Panc1 (cell line): Measurements from ENCODE around the gene COL1A1. TPM values are rescaled to one million over a fixed set of nuclear protein-coding genes. Genes with fewer than 3 reads are reported as not detected.

Source experiments
- ATAC-seq: fragments of 200-7000 bp; cut with Tn5 transposase; 2 replicates; pipeline ENCODE4 v1.9.1; 2020; ENCODE audit warnings: mild to moderate bottlenecking, moderate library complexity
- BruUV-seq: library from RNA; stranded (reverse); fragments of 400-500 nt; replicated peaks from 2 replicates; lab custom pipeline; 2021; lab: Mats Ljungman, UMichigan
- CTCF ChIA-PET: fragments of 300-600 bp; sonication (Branson Sonifier 250); formaldehyde crosslinking; loops from one replicate; lab custom pipeline; 2022; ENCODE audit warnings: antibody characterized with exemption; lab: Charles Lee
- POLR2A ChIA-PET: fragments of 300-600 bp; sonication (Branson Sonifier 250); formaldehyde crosslinking; loops from one replicate; lab custom pipeline; 2022; ENCODE audit warnings: antibody characterized with exemption; lab: Charles Lee
- DNase-seq: peaks from one replicate; pipeline ENCODE4 v3.0.0-alpha.2; 2010; ENCODE audit warnings: low read depth, low spot score
- H3K27ac ChIP-seq: 2 replicates; pipeline ENCODE4 v1.5.1; 2011; ENCODE audit warnings: mild to moderate bottlenecking, low read length, inconsistent platforms
- H3K27me3 ChIP-seq: fragments of 200-500 bp; sonication (Bioruptor generic); 2 replicates; pipeline ENCODE4 v1.6.0; 2014; ENCODE audit warnings: low read length, inconsistent platforms; ENCODE audit not compliant: control insufficient read depth, insufficient read depth
- H3K36me3 ChIP-seq: fragments of 200-500 bp; sonication (Bioruptor generic); 2 replicates; pipeline ENCODE4 v1.5.1; 2014; ENCODE audit warnings: inconsistent platforms, mild to moderate bottlenecking, low read length, moderate library complexity; ENCODE audit not compliant: control insufficient read depth, insufficient read depth
- H3K4me1 ChIP-seq: 2 replicates; pipeline ENCODE4 v1.5.1; 2011; ENCODE audit warnings: inconsistent platforms, mild to moderate bottlenecking, low read length, moderate library complexity; ENCODE audit not compliant: control insufficient read depth, insufficient read depth
- H3K4me3 ChIP-seq, 2 experiments: 2 replicates each; pipeline ENCODE4 v1.5.1; 2011 to 2012; ENCODE audit warnings: low read depth in 2 of 2, low read length in 2 of 2, mild to moderate bottlenecking in 2 of 2, inconsistent platforms in 1 of 2, moderate library complexity in 1 of 2
- H3K9me3 ChIP-seq: fragments of 200-500 bp; sonication (Bioruptor generic); 2 replicates; pipeline ENCODE4 v1.5.1; 2014; ENCODE audit warnings: low read depth, mild to moderate bottlenecking, inconsistent platforms, low read length, moderate library complexity; ENCODE audit not compliant: control insufficient read depth, insufficient read depth
- POLR2AphosphoS5 ChIP-seq: IDR thresholded peaks from 2 replicates; pipeline ENCODE4 v1.6.1; 2012; ENCODE audit warnings: mild to moderate bottlenecking, low read depth, low read length, moderate library complexity
- SIN3A ChIP-seq: IDR thresholded peaks from 2 replicates; pipeline ENCODE4 v1.6.1; 2012; ENCODE audit warnings: low read depth, mild to moderate bottlenecking, low read length, moderate library complexity, borderline replicate concordance; ENCODE audit not compliant: insufficient read depth
- TCF7L2 ChIP-seq: IDR thresholded peaks from 2 replicates; pipeline ENCODE4 v1.6.1; 2011; ENCODE audit warnings: mild to moderate bottlenecking, low read depth, low read length, inconsistent platforms
- in situ Hi-C: cut with HindIII; loops from 2 replicates; pipeline ENCODE4 v1.10.0; 2016; ENCODE audit warnings: low sequenced_read_pairs, low pct_unique_long_range_greater_than_20kb
- intact Hi-C: fragments of 100-400 bp; cut with micrococcal nuclease; formaldehyde crosslinking; loops from one replicate; pipeline ENCODE4 v1.10.0; 2022; ENCODE audit not compliant: unreplicated experiment
- total RNA-seq: library from RNA; stranded (reverse); gene quantifications from one replicate; pipeline ENCODE4 v1.2.1, GENCODE V29; 2021; ENCODE audit not compliant: unreplicated experiment
- TF ChIP-seq, protein P1 (sequence below): fragments of 450-650 bp; IDR thresholded peaks from 2 replicates; pipeline ENCODE4 v1.5.1; 2017; ENCODE audit warnings: mild to moderate bottlenecking
- TF ChIP-seq, protein P2 (sequence below), 2 experiments: IDR thresholded peaks; 2 replicates each; pipeline ENCODE4 v1.6.1; 2011 to 2012; ENCODE audit warnings: low read depth in 2 of 2, control low read depth in 1 of 2, low read length in 1 of 2, mild to moderate bottlenecking in 1 of 2, moderate library complexity in 1 of 2; ENCODE audit not compliant: insufficient read depth in 1 of 2

Gene COL1A1
- total RNA-seq, 1 experiment from 2014 or later = 52.7 TPM

DNA sequence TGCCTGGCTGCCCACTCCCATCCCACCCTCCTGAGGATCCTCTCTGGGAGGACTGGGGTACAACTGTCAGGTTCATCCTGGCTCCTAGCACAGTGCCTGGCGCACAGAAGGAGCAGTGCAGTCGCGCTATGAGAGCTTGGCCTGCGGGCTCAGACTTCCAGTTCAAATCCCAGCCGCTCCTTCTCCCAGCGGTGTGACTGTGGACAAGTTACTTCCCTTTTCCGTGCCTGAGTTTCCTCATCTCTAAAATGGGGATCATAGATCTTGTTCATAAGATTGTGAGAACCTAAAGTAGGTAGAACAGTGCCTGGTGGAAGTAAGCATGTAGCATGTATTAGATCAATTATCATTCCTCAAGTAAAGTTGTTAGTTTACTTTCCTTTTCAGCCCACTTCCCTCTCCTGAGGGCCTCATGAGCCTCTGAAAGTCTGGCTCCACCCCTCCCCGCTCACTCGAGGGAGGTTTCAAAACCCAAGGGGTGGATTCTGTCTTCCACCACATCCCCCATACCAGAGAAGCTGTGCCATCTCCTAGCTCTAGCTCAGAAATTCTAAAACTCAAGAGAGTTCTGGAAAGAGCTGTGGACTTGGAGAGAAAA is 19.9 kb upstream of the COL1A1 start:
- no TSS peak for BruUV-seq
- ChIA-PET POLR2A (no interaction called here), CTCF (interaction anchor here (0.7 to 1.0 kb wide), 2 partner anchors 20 to 21 kb away, joined by 3 to 8 read pairs; partner anchors contain the start of gene COL1A1)
- Histone ChIP-seq H3K27me3 (no peaks in the 10 kb centered on the region), H3K9me3 (no peaks in the 10 kb centered on the region), H3K4me1 (peaks cover 9% of the 10 kb centered on the region; the same call in 1 of the 2 replicates), H3K36me3 (no peaks in the 10 kb centered on the region), H3K27ac (no peak overlapping the region), H3K4me3 (no peak overlapping the region)
- DNase-seq (no peak), ATAC-seq (no peak)
- in situ Hi-C loops (no loop called here), intact Hi-C loops (no loop called here)
- TF ChIP-seq, protein P1, sequence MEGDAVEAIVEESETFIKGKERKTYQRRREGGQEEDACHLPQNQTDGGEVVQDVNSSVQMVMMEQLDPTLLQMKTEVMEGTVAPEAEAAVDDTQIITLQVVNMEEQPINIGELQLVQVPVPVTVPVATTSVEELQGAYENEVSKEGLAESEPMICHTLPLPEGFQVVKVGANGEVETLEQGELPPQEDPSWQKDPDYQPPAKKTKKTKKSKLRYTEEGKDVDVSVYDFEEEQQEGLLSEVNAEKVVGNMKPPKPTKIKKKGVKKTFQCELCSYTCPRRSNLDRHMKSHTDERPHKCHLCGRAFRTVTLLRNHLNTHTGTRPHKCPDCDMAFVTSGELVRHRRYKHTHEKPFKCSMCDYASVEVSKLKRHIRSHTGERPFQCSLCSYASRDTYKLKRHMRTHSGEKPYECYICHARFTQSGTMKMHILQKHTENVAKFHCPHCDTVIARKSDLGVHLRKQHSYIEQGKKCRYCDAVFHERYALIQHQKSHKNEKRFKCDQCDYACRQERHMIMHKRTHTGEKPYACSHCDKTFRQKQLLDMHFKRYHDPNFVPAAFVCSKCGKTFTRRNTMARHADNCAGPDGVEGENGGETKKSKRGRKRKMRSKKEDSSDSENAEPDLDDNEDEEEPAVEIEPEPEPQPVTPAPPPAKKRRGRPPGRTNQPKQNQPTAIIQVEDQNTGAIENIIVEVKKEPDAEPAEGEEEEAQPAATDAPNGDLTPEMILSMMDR = no peak
- TF ChIP-seq SIN3A = no peak
- TF ChIP-seq, protein P2, sequence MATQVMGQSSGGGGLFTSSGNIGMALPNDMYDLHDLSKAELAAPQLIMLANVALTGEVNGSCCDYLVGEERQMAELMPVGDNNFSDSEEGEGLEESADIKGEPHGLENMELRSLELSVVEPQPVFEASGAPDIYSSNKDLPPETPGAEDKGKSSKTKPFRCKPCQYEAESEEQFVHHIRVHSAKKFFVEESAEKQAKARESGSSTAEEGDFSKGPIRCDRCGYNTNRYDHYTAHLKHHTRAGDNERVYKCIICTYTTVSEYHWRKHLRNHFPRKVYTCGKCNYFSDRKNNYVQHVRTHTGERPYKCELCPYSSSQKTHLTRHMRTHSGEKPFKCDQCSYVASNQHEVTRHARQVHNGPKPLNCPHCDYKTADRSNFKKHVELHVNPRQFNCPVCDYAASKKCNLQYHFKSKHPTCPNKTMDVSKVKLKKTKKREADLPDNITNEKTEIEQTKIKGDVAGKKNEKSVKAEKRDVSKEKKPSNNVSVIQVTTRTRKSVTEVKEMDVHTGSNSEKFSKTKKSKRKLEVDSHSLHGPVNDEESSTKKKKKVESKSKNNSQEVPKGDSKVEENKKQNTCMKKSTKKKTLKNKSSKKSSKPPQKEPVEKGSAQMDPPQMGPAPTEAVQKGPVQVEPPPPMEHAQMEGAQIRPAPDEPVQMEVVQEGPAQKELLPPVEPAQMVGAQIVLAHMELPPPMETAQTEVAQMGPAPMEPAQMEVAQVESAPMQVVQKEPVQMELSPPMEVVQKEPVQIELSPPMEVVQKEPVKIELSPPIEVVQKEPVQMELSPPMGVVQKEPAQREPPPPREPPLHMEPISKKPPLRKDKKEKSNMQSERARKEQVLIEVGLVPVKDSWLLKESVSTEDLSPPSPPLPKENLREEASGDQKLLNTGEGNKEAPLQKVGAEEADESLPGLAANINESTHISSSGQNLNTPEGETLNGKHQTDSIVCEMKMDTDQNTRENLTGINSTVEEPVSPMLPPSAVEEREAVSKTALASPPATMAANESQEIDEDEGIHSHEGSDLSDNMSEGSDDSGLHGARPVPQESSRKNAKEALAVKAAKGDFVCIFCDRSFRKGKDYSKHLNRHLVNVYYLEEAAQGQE (IDR thresholded peaks at IDR 0.05; ENCODE audit: insufficient read depth in 1 of 2, low read depth in 2 of 2, low read length in 1 of 2) = no peak
- TF ChIP-seq POLR2AphosphoS5 = no peak
- TF ChIP-seq TCF7L2 = no peak

DNA sequence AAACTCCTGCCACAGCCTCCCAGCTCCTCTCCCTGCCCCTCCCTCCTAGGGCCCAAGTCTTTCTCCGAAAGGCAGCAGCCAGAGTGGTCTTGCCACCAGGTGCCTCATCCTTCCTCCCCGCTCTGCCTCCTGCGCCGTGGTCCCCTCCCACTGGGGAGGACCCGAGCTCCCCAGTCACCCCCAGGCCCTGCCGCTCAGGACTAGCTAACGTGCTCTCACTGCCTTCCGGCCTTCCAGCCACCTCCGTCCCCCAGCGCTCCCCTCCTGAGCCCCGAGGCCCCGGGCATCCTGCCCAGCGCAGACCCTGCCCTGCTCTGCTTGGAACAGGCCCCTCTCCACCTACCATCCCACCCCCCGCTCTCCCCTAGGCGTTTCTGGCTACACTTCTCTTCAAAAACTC is 19.4 kb upstream of the COL1A1 start:
- POLR2A ChIA-PET = no interaction called here
- in situ Hi-C loops (no loop called here), intact Hi-C loops (no loop called here)
- Histone ChIP-seq H3K27ac (no peak overlapping the region), H3K4me1 (peaks cover 9% of the 10 kb centered on the region; the same call in 1 of the 2 replicates), H3K4me3 (no peak overlapping the region), H3K27me3 (no peaks in the 10 kb centered on the region), H3K36me3 (no peaks in the 10 kb centered on the region), H3K9me3 (no peaks in the 10 kb centered on the region)
- ATAC-seq = no peak
- no peak for DNase-seq
- CTCF ChIA-PET = interaction anchor here (0.5 to 1.0 kb wide), 2 partner anchors 19 kb away, joined by 3 read pairs; partner anchors contain the start of gene COL1A1
- TF ChIP-seq, protein P1 = no peak
- TF ChIP-seq TCF7L2 = no peak
- no peak for TF ChIP-seq POLR2AphosphoS5
- TF ChIP-seq, protein P2 (IDR thresholded peaks at IDR 0.05; ENCODE audit: insufficient read depth in 1 of 2, low read depth in 2 of 2, low read length in 1 of 2) = no peak
- TF ChIP-seq SIN3A = no peak
- no TSS peak for BruUV-seq
